GM19395 (cell line): Measurements from ENCODE around the gene RHOT2.
"Not testable (repeated sequence)": the region's sequence is repeated elsewhere in the genome, so short reads cannot be mapped to it uniquely, and the experiment has no call there.

Experiments used
- ATAC-seq: cut with Tn5 transposase; IDR thresholded peaks from one replicate; pipeline ENCODE4 v1.9.1; 2021; ENCODE audit warnings: mild to moderate bottlenecking, moderate library complexity; ENCODE audit not compliant: unreplicated experiment

Gene RHOT2

GRCh38 chr16:712740-713250, 44.9 kb downstream of the RHOT2 start:
- ATAC-seq: not testable (repeated sequence)

- ATAC-seq: no peak
Measured at GRCh38 chr16:714079-714478, 46.1 kb downstream of the RHOT2 start.

GRCh38 chr16:714558-715476, 46.9 kb downstream of the RHOT2 start, which contains the start of gene METRN:
Gene METRN (plus strand): TSS chr16:715118. CDS start chr16:715290, 172 bp downstream.
- peak; percentile 67 for ATAC-seq

GRCh38 chr16:715477-716199, 47.7 kb downstream of the RHOT2 start:
- ATAC-seq: peak; percentile 18

- ATAC-seq: no peak
Measured at GRCh38 chr16:716200-716568, 48.3 kb downstream of the RHOT2 start.

- no peak for ATAC-seq
Measured at GRCh38 chr16:716768-717325, 48.9 kb downstream of the RHOT2 start.

GRCh38 chr16:717450-718245, 49.7 kb downstream of the RHOT2 start:
- ATAC-seq: no peak

GRCh38 chr16:718389-718788, 50.5 kb downstream of the RHOT2 start:
- no peak for ATAC-seq

GRCh38 chr16:718922-719321, 51.0 kb downstream of the RHOT2 start:
- no peak for ATAC-seq

- peak; percentile 4 for ATAC-seq
Measured at GRCh38 chr16:719815-720446, 52.0 kb downstream of the RHOT2 start.

GRCh38 chr16:720447-720989, 52.6 kb downstream of the RHOT2 start:
- ATAC-seq: peak; percentile 24

- ATAC-seq: peak; percentile 67
Measured at GRCh38 chr16:720990-721764, 53.2 kb downstream of the RHOT2 start, which contains the start of gene ANTKMT. Gene ANTKMT (plus strand): TSS chr16:721146. CDS start chr16:721275, 129 bp downstream.

GRCh38 chr16:721765-722540, 54.0 kb downstream of the RHOT2 start:
- no peak for ATAC-seq

- ATAC-seq: no peak
Measured at GRCh38 chr16:722835-723633, 55.1 kb downstream of the RHOT2 start.

GRCh38 chr16:723695-724094, 55.8 kb downstream of the RHOT2 start:
- ATAC-seq: no peak
